ENCODE results near the gene MYH6.

DNA sequence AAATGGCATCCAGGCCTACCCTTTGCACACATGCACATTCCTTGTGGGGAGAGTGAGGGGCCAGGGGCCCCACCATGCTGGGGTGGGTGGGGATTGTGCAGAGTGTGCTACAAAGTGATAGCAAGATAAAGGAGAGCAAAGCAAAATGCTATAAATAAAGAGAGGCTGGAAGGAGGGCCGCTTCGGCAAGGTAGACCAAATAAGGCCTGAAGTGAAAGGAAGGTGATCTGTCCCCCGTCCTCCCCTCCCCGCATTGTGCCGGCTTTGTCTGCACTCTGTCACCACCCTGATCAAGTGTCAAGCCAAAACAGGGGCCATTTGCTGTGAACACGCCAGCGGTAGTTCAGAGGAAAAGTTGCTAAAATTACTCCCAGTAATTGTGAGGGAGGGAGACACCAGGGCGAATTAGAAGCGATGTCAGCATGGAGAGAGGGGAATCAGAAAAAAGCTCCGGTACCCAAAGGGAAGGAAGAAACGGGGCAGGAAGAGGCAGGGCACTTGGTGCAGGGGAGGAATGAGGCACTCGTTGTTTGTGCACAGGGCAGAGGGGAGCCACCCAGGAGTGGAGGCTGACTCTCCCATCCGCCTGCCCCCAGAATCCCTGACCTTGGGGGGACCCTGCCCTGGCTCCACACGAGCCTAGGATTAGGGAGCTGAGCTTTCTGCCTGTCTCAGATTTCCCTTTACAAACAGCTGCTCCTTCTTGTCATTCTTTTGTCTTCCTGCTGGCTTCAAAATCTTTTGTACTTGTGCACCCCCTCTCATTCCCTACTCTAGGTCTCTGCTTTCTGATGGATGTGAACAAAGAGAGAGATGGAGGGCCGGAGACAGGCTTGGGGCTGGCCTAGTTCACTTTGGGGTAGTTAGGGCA lies 30.3 kb upstream of the MYH6 start:
- TF ChIP-seq, protein P1, sequence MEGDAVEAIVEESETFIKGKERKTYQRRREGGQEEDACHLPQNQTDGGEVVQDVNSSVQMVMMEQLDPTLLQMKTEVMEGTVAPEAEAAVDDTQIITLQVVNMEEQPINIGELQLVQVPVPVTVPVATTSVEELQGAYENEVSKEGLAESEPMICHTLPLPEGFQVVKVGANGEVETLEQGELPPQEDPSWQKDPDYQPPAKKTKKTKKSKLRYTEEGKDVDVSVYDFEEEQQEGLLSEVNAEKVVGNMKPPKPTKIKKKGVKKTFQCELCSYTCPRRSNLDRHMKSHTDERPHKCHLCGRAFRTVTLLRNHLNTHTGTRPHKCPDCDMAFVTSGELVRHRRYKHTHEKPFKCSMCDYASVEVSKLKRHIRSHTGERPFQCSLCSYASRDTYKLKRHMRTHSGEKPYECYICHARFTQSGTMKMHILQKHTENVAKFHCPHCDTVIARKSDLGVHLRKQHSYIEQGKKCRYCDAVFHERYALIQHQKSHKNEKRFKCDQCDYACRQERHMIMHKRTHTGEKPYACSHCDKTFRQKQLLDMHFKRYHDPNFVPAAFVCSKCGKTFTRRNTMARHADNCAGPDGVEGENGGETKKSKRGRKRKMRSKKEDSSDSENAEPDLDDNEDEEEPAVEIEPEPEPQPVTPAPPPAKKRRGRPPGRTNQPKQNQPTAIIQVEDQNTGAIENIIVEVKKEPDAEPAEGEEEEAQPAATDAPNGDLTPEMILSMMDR (IDR thresholded peaks at IDR 0.05 in 4 of 5, conservative IDR thresholded peaks at IDR 0.05 in 1 of 5): no peak
- no peak for TF ChIP-seq POLR2A (IDR thresholded peaks at IDR 0.05)
